GM21360 (cell line): ENCODE measurements around the gene TSTD2.
"Not testable (repeated sequence)": the region's sequence is repeated elsewhere in the genome, so short reads cannot be mapped to it uniquely, and the experiment has no call there.

Source experiments
- ATAC-seq: cut with Tn5 transposase; IDR thresholded peaks from one replicate; pipeline ENCODE4 v1.9.1; 2021; ENCODE audit warnings: mild to moderate bottlenecking, moderate library complexity; ENCODE audit not compliant: unreplicated experiment

TSTD2 gene

GRCh38 chr9:97593960-97594359 is 39.2 kb downstream of the TSTD2 start:
- no peak for ATAC-seq

DNA sequence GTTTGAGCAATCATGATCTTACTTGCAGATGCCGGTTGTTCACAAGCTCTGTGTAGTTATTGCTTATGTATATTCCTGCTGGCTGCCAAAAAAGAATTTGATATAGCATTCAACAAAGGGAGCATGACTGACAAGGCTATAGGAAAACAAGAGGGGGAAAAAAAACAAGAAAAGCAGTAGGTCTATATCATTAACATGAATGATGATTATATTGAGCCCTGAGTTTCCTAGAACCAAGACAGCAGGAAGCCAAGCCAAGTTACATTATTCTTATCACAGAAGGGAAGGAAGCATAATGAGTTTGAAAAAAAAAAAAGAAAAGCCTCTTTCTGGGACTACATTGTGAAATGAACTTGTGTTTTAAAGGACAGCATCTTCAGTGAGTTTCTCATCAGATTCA is 41.0 kb downstream of the TSTD2 start:
- ATAC-seq, result no peak

DNA sequence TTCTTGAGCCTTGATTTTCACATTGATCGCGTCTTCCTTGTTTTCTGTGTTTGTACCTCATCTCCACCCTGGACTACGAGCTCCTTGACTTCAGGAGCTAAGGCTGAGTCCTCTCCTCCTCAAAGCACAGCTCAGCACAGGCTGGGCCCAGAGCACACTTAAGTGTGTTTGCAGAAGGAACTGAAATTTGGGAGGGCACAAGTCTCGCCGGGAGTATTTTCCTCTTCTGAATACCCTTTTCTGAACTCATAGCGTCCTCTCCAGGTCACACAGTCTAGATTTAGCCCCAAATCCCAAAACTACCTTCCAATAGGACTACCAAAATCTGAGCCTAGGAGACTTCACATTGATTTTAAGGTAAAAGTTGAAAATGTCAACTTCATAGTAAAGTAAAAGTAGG is 41.6 kb downstream of the TSTD2 start:
- ATAC-seq, result no peak

- ATAC-seq, result not testable (repeated sequence)
Measured at GRCh38 chr9:97586909-97587308, 46.3 kb downstream of the TSTD2 start.

- not testable (repeated sequence) for ATAC-seq
Measured at GRCh38 chr9:97584778-97585177, 48.4 kb downstream of the TSTD2 start.

GRCh38 chr9:97581590-97581989 is 51.6 kb downstream of the TSTD2 start:
- not testable (repeated sequence) for ATAC-seq

DNA sequence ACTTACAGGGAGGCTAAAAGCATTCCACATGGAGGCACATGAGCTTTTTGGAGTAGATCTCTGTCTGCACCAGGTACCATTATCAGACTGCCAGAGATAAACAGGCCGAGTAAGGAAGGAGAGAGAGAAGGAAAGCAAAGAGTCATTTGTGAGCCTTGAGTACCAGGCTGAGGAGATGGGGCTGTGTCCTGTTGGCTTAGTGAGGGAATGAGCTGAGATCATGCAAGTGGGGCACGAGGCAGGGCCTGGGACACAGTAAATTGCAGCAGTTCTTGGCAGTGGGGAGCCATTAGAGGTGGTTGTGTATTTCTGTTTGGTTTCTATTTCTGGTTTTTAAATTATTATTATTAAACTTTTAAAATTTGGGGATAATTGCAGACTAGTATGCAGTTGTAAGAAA is 53.3 kb downstream of the TSTD2 start:
- no peak for ATAC-seq

DNA sequence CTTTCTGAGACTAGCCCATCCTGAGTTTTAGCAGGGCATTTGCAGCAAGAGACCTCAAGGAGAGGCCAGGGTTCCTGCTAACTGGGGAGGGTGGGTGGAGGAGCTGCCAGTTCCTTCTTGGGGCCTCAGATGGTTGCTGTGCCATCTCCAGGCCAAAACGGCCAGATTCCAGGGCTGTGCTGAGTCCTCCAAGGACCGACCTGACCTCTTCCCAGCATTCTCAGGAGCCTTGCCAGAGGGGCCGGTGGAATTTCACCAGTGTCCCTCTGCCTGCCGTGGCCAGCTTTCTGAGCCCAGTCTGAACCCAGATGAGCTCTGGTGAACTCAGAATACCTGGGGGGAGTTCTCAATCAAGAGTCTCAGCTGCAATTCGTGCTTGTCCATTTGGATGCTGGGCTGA is 54.3 kb downstream of the TSTD2 start:
- ATAC-seq, result no peak

DNA sequence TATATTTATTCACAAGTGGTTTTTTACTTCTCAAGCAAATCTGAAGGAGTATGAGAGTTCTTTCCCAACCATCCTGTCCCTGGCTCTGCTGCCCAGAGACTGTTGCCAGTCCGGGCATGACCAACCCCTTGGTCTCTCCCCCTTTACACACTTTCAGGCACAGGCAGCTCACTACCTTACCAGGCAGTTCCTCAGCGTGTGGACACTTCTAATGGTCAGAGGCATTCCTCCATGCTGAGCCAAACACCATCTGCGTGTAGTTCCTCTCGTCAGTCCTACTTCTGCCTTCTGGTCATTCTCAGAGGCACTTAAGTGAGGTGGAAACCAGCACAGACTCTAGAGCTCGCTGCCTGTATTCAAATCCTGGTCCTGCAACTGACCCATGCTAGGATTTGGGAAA is 56.1 kb downstream of the TSTD2 start:
- no peak for ATAC-seq

DNA sequence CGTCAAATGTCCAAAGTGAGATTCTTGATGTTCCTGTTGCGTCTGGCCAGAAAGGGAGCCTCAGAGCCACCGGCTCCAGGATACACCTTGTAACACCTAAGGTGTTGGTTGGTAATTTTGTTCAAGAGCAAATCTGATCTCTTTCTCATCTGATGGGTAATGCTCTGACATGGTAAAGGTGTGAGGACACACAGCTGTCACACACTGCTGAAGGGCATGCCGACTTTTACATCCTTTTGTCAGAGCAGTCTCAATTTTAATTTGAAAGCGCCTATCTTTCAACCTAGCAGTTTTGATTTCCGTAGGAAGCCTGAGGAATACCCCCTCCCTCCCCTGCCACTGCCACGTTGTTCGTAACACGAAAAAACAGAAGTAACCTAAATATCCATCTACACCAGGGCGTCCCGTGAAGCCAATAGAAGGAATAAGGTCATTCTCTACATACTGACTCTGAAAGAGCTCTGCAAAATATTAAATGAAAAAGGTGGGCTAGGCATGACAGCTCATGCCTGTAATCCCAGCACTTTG is 57.4 kb downstream of the TSTD2 start:
- no peak for ATAC-seq

DNA sequence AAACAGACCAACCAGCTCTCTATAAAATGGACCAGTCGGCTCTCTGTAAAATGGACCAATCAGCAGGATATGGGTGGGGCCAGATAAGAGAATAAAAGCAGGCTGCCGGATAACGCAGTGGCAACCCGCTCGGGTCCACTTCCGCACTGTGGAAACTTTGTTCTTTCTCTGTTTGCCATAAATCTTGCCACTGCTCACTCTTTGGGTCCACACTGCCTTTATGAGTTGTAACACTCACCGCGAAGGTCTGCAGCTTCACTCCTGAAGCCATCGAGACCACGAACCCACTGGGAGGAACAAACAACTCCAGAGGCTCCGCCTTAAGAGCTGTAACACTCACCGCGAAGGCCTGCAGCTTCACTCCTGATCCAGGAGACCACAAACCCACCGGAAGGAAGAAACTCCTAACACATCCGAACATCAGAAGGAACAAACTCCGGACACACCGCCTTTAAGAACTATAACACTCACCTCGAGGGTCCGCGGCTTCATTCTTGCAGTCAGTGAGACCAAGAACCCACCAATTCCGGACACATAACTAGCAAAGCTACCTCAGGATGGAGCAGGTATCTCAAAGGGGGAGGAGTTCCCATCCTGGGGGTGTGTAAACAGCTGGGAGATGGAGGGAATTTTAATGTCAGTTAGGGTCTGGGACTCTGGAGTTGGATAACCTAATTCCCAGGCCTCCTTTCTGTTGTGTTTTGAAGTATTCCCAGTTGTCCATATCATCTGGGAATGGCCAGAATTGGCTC is 58.1 kb downstream of the TSTD2 start:
- not testable (repeated sequence) for ATAC-seq

DNA sequence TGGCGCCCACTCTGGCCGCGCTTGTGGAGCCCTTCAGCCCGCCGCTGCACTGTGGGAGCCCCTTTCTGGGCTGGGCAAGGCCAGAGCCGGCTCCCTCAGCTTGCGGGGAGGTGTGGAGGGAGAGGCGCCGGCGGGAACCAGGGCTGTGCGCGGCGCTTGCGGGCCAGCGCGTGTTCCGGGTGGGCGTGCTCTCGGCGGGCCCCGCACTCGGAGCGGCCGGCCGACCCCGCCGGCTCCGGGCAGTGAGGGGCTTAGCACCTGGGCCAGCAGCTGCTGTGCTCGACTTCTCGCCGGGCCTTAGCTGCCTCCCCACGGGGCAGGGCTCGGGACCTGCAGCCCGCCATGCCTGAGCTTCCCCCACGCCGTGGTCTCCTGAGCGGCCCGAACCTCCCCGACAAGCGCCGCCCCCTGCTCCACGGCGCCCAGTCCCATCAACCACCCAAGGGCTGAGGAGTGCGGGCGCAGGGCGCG is 59.0 kb downstream of the TSTD2 start:
- ATAC-seq, result not testable (repeated sequence)

- ATAC-seq, result no peak
Measured at GRCh38 chr9:97573482-97574073, 59.6 kb downstream of the TSTD2 start.

DNA sequence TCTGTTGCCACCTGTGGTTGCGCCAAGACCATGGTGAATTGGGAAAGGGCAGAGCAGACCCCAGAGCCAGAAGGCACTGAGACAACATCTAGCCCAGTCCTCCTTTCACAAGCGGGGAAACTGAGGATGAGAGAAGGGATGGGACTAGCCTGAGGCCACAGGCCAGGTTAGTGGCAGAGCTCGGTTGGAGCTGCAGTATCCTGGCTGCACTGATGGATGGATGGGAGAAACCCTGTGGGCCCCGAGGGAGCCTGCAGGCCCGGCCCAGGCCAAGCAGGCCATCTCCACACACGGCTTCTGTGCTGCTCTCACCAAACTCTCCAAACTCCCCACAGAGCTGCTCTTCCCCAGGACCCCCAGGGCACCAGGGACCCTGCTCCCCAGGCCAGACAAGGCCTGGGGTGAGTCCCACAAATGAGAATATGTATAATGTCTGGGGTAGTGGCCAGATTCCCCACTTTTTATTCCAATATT is 60.2 kb downstream of the TSTD2 start:
- ATAC-seq, result no peak

DNA sequence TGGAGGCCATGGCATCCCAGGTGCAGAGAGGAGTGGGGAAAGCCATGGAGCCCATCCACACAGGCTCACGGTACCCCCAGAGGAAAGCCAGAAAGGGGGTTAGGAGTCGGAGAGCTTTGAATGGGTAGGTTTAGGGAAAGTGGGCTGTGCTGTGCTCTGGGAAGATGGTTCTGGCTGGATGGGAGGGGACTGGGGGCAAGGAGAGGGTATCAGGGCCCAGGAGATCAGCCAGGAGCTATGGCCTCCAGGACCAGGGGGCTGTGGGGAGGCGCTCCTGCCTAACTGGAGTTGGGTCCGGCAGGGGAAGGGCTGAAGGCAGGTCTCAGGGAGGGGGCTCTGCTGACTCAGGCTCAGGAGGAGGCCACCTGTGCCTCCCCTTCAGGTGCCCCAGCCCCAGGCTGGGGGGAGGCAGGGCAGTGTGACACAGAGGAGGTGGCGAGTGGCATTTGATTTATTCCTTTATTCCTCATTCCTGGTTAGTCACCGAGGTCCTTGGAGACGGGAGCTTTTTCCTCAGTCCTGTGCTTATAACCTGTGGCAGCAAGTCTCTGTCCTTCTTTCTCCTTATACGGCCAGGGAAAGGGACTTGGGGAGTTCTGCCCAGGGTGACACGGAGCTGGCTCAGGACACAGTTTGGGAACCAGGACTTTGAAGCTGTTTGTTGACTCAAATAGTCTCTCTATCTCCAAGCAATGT is 60.8 kb downstream of the TSTD2 start:
- ATAC-seq, result no peak

GRCh38 chr9:97571664-97572063 is 61.5 kb downstream of the TSTD2 start:
- ATAC-seq, result no peak

DNA sequence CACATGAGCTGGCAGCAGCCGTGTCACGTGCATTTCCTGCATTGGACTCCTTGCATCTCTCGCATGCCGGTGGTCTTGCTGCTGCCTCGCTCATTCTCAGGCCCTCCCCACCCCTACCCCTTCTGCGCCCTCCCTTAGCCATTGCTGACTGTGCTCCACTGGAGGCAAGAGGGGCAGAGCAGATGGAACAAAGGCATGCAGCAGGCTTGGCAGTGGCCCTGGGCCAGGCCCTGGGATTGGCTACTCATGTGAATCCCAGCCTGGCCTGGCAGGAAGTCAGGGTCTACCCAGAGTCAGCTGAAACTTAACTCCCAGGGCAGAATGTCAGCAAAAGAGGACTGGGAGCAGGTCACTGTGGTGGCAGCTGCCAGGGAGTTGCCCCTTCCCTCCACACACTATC is 62.3 kb downstream of the TSTD2 start:
- no peak for ATAC-seq

DNA sequence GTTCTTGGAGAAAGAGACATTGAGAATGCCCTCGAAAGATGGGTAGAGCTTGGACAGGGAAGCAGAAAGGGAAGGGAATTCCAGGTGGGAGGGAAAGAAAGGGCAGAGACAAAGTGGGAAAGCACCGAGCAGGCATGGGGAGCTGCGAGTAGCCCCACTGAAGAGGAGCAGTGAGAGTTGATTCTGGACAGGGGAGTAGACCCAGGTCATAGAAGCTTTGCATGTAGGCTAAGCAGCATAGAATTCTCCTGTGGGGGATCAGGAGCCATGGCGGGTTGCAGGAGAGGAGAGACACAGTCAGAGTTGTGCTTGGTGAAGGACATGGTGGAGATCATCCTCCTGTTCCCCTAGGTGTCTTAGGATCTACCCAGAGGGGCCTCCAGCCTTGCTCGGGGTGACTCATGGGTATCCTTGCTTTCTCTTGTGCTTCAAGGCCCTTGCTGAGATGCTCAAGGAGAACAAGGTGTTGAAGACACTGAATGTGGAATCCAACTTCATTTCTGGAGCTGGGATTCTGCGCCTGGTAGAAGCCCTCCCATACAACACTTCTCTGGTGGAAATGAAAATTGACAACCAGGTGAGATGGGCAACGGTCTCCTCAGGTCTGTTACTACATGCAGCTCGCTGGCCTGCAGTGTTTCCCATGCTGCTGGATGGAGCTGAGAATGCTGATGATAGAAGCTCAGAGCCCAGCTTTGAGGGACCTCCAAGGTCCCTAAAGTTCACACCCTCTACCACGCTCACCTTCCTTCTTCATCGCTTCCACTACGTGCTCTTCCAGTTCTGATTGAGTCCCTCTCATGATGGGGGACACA is 64.5 kb downstream of the TSTD2 start:
- no peak for ATAC-seq

DNA sequence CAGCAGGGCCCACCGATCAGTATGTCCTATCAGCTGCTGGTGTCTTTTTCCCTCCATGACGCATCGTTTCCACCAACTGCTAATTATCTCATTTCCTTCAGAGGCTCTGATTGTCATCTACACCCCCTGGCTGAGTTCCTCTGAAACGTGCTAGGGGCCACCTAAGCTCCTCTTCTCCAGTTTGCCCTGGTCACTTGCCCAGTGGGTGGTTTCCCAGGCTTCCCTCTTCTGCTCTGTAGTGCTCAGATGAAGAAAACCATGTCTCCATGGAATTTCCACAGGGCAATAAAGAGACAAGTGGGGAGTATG is 65.3 kb downstream of the TSTD2 start:
- no peak for ATAC-seq

DNA sequence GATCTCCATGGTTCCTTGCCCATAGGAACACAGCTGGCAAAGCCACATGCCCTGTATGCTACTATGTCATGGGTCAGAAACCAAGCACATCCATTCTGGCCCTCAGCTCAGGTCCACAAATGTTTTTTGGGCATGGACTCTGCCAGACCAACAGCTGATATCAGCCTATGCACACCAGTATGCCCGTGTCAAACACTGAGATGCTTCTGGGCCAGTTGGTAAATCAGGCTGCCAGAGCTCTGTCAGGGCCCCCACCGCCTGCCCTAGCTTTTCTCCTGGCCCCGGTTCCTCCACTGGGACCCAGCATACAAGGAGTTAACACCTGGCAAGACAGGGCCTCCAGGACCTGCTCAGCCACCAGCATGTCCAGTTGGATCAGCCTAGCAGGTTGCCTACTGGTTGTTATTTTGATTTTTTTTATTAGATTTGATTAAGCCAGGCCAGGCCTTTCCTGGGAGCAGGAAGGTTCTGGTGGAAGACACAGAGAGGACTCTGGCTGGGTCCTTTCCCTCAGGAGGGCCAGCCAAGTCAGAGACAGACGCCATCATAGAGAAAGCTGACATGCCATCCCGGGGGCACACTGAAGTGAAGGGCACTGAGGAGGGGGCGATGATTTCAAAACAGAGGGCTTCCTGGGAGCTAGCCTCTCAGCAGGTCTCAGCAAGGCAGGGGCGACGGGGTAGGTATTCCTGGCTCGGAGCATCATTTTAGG is 65.8 kb downstream of the TSTD2 start:
- no peak for ATAC-seq
